Measurements from ENCODE around the gene ETV6. TPM values are rescaled to one million over a fixed set of nuclear protein-coding genes. Genes with fewer than 3 reads are reported as not detected.

Gene ETV6
- total and polyA plus RNA-seq, 9 of the 15 experiments (the other 6 are each of a cell fraction or from before 2014, with no cell fraction given) = 0.81 to 12.7 (median 4.1) TPM

DNA sequence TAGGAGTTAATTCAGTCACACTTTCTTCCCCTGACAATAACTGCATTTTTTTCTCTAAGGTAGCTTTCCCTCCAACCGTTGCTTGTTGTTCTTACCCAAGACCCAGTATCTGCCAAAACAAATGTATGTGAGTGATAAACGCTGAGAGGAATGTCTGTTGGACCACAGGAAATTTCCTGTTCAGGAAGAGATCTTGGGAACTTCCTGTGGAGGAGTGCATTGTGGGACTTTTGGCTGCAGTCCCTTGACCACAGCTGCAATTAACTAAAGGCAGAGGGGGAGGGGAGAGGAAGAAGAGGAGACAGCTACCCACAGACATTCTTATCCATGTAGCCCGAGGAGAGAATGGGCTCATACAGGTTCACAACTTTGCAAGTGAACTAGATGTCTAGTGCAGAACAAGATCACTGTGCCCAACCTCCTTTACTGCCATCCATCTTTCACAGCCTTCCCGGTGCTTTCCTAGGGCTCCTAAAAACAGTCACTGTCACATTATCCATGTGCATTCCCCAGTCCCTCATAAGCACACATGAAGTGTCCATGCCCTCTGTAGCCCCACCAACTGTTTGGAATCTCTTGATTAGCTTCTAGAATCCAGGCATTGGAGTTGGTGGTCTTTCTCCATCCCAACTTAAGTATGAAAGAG lies 149.5 kb downstream of the ETV6 start (continued):
- TF ChIP-seq FOXA3 (CRISPR knock-in tag; conservative IDR thresholded peaks at IDR 0.05 in 1 of 2, IDR thresholded peaks at IDR 0.05 in 1 of 2) = no peak
- no peak for TF ChIP-seq CHCHD3 (CRISPR knock-in tag; IDR thresholded peaks at IDR 0.05)
- TF ChIP-seq, protein P1, sequence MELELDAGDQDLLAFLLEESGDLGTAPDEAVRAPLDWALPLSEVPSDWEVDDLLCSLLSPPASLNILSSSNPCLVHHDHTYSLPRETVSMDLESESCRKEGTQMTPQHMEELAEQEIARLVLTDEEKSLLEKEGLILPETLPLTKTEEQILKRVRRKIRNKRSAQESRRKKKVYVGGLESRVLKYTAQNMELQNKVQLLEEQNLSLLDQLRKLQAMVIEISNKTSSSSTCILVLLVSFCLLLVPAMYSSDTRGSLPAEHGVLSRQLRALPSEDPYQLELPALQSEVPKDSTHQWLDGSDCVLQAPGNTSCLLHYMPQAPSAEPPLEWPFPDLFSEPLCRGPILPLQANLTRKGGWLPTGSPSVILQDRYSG (tag; conservative IDR thresholded peaks at IDR 0.05; ENCODE audit: low read depth) = no peak
- TF ChIP-seq, protein P2, sequence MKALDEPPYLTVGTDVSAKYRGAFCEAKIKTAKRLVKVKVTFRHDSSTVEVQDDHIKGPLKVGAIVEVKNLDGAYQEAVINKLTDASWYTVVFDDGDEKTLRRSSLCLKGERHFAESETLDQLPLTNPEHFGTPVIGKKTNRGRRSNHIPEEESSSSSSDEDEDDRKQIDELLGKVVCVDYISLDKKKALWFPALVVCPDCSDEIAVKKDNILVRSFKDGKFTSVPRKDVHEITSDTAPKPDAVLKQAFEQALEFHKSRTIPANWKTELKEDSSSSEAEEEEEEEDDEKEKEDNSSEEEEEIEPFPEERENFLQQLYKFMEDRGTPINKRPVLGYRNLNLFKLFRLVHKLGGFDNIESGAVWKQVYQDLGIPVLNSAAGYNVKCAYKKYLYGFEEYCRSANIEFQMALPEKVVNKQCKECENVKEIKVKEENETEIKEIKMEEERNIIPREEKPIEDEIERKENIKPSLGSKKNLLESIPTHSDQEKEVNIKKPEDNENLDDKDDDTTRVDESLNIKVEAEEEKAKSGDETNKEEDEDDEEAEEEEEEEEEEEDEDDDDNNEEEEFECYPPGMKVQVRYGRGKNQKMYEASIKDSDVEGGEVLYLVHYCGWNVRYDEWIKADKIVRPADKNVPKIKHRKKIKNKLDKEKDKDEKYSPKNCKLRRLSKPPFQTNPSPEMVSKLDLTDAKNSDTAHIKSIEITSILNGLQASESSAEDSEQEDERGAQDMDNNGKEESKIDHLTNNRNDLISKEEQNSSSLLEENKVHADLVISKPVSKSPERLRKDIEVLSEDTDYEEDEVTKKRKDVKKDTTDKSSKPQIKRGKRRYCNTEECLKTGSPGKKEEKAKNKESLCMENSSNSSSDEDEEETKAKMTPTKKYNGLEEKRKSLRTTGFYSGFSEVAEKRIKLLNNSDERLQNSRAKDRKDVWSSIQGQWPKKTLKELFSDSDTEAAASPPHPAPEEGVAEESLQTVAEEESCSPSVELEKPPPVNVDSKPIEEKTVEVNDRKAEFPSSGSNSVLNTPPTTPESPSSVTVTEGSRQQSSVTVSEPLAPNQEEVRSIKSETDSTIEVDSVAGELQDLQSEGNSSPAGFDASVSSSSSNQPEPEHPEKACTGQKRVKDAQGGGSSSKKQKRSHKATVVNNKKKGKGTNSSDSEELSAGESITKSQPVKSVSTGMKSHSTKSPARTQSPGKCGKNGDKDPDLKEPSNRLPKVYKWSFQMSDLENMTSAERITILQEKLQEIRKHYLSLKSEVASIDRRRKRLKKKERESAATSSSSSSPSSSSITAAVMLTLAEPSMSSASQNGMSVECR (CRISPR knock-in tag; IDR thresholded peaks at IDR 0.05) = no peak
- TF ChIP-seq, protein P3, sequence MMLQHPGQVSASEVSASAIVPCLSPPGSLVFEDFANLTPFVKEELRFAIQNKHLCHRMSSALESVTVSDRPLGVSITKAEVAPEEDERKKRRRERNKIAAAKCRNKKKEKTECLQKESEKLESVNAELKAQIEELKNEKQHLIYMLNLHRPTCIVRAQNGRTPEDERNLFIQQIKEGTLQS (IDR thresholded peaks at IDR 0.05) = no peak
- TF ChIP-seq, protein P3 (CRISPR knock-in tag; conservative IDR thresholded peaks at IDR 0.05) = no peak
- TF ChIP-seq GABPB1 (CRISPR knock-in tag; IDR thresholded peaks at IDR 0.05) = peak; percentile 50; the same call in 1 of the 2 replicates
- TF ChIP-seq, protein P4, sequence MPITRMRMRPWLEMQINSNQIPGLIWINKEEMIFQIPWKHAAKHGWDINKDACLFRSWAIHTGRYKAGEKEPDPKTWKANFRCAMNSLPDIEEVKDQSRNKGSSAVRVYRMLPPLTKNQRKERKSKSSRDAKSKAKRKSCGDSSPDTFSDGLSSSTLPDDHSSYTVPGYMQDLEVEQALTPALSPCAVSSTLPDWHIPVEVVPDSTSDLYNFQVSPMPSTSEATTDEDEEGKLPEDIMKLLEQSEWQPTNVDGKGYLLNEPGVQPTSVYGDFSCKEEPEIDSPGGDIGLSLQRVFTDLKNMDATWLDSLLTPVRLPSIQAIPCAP (CRISPR knock-in tag; IDR thresholded peaks at IDR 0.05; ENCODE audit: borderline replicate concordance) = no peak
- peak; percentile 89; the same call in 1 of the 2 replicates for TF ChIP-seq ESRRA (IDR thresholded peaks at IDR 0.05; ENCODE audit: borderline replicate concordance, low read depth)
- TF ChIP-seq, protein P5, sequence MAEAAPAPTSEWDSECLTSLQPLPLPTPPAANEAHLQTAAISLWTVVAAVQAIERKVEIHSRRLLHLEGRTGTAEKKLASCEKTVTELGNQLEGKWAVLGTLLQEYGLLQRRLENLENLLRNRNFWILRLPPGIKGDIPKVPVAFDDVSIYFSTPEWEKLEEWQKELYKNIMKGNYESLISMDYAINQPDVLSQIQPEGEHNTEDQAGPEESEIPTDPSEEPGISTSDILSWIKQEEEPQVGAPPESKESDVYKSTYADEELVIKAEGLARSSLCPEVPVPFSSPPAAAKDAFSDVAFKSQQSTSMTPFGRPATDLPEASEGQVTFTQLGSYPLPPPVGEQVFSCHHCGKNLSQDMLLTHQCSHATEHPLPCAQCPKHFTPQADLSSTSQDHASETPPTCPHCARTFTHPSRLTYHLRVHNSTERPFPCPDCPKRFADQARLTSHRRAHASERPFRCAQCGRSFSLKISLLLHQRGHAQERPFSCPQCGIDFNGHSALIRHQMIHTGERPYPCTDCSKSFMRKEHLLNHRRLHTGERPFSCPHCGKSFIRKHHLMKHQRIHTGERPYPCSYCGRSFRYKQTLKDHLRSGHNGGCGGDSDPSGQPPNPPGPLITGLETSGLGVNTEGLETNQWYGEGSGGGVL (CRISPR knock-in tag; IDR thresholded peaks at IDR 0.05) = no peak
- no peak for TF ChIP-seq CXXC5 (CRISPR knock-in tag; IDR thresholded peaks at IDR 0.05)
- TF ChIP-seq NR4A1 (CRISPR knock-in tag; IDR thresholded peaks at IDR 0.05) = no peak
- TF ChIP-seq NR4A1 (tag; IDR thresholded peaks at IDR 0.05) = no peak
- TF ChIP-seq GATAD2B (IDR thresholded peaks at IDR 0.05; ENCODE audit: borderline replicate concordance) = no peak
- peak; percentile 46; the same call in 1 of the 2 replicates for TF ChIP-seq POLR2AphosphoS5 (IDR thresholded peaks at IDR 0.05; ENCODE audit: control insufficient read depth, insufficient read depth, low read depth, low read length)
- no peak for TF ChIP-seq ZNF668 (CRISPR knock-in tag; IDR thresholded peaks at IDR 0.05)
- TF ChIP-seq YY1 (IDR thresholded peaks at IDR 0.05; ENCODE audit: borderline replicate concordance in 1 of 3, control insufficient read depth in 1 of 3, extremely low read depth in 1 of 3, insufficient read depth in 3 of 3, insufficient read length in 1 of 3, insufficient replicate concordance in 2 of 3, low read depth in 1 of 3, low read length in 2 of 3) = no peak
